ENCODE data around the gene ULK4.

DNA sequence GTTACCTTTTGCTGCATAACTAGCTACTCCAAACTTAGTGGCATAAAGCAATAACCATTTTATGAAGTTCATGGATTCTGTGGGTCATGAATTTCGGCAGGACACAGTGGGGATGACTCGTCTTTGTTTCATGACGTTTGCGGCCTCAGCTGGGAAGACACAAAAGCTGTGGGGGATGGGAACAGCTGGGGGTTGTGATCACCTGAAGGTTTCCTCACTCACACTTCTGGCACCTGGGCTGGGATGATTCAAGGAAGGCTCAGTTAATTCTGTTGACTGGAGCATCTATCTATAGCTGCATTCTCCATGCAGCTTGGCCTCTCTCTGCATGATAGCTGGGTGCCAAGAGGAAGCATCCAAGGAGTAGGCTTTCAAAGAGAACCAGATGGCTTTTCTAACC, 332.8 kb downstream of the ULK4 start:
- TF ChIP-seq, protein P1, sequence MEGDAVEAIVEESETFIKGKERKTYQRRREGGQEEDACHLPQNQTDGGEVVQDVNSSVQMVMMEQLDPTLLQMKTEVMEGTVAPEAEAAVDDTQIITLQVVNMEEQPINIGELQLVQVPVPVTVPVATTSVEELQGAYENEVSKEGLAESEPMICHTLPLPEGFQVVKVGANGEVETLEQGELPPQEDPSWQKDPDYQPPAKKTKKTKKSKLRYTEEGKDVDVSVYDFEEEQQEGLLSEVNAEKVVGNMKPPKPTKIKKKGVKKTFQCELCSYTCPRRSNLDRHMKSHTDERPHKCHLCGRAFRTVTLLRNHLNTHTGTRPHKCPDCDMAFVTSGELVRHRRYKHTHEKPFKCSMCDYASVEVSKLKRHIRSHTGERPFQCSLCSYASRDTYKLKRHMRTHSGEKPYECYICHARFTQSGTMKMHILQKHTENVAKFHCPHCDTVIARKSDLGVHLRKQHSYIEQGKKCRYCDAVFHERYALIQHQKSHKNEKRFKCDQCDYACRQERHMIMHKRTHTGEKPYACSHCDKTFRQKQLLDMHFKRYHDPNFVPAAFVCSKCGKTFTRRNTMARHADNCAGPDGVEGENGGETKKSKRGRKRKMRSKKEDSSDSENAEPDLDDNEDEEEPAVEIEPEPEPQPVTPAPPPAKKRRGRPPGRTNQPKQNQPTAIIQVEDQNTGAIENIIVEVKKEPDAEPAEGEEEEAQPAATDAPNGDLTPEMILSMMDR (conservative IDR thresholded peaks at IDR 0.05; ENCODE audit: low read depth, low read length), result no peak
- TF ChIP-seq POLR2A (IDR thresholded peaks at IDR 0.05; ENCODE audit: low read depth, low read length), result no peak
